GM12801 (cell line): Measurements from ENCODE around the gene NGLY1.

Source experiments
- TF ChIP-seq, protein P1 (sequence below): IDR thresholded peaks from one replicate; pipeline ENCODE4 v1.5.1; 2011; ENCODE audit warnings: control low read depth; ENCODE audit not compliant: insufficient read length; ENCODE audit errors: extremely low read depth

Gene NGLY1

GRCh38 chr3:25751048-25751447 is 32.2 kb downstream of the NGLY1 start:
- TF ChIP-seq, protein P1, sequence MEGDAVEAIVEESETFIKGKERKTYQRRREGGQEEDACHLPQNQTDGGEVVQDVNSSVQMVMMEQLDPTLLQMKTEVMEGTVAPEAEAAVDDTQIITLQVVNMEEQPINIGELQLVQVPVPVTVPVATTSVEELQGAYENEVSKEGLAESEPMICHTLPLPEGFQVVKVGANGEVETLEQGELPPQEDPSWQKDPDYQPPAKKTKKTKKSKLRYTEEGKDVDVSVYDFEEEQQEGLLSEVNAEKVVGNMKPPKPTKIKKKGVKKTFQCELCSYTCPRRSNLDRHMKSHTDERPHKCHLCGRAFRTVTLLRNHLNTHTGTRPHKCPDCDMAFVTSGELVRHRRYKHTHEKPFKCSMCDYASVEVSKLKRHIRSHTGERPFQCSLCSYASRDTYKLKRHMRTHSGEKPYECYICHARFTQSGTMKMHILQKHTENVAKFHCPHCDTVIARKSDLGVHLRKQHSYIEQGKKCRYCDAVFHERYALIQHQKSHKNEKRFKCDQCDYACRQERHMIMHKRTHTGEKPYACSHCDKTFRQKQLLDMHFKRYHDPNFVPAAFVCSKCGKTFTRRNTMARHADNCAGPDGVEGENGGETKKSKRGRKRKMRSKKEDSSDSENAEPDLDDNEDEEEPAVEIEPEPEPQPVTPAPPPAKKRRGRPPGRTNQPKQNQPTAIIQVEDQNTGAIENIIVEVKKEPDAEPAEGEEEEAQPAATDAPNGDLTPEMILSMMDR: no peak

- TF ChIP-seq, protein P1: no peak
Measured at GRCh38 chr3:25749031-25749581, 34.1 kb downstream of the NGLY1 start.

DNA sequence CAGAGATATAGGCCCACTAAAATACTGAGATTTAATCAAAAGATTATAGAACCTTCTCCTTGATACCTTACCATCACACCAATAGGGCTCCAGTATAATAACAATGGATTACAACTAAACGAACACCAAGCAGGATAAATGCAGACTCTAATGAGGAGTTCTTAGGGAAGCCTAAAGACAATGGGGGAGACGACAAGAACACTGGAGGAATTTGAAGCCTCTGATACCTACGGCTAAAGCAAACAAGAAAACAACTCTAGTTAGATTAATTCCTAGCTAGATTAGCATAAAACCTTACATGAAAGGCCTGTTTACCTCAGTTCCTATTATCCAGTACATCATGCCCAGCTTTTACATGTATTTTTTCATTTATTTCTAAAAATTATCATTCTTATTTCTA is 35.1 kb downstream of the NGLY1 start:
- TF ChIP-seq, protein P1: no peak

- TF ChIP-seq, protein P1: no peak
Measured at GRCh38 chr3:25747033-25747432, 36.2 kb downstream of the NGLY1 start.

- TF ChIP-seq, protein P1: no peak
Measured at GRCh38 chr3:25744470-25744869, 38.8 kb downstream of the NGLY1 start.

- TF ChIP-seq, protein P1: no peak
Measured at GRCh38 chr3:25728101-25728500, 55.1 kb downstream of the NGLY1 start.

DNA sequence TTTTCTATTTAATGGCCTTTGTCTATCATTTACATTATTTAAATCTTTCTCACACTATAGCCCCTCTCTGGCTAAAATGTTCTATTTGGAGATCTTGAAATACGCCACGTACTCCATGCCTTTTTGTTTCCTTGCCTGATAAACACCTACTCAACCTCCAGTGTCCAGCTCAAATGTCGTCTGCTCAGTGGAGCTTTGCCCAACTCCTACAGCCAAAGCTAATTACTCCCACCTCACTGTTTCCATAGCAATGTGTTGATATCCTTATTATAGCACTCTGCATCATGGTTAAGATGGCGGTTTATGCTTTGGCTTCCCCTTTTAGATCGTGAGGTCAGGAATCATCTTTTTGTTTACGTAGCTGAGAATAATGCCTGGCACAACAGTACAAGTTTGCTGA is 55.9 kb downstream of the NGLY1 start:
- TF ChIP-seq, protein P1: no peak
